Stimulated activated CD4-positive, alpha-beta T cell treated with anti-CD3 and anti-CD28 coated beads, Interleukin-12 subunit alpha, Interleukin-12 subunit beta, amount 100 ng/mL, for 4 hours (primary cell): ENCODE measurements around the gene OTUB2.

ENCODE experiments used
- DNase-seq: peaks from one replicate; pipeline ENCODE4 v3.0.0-alpha.2; 2020

Gene OTUB2

DNA sequence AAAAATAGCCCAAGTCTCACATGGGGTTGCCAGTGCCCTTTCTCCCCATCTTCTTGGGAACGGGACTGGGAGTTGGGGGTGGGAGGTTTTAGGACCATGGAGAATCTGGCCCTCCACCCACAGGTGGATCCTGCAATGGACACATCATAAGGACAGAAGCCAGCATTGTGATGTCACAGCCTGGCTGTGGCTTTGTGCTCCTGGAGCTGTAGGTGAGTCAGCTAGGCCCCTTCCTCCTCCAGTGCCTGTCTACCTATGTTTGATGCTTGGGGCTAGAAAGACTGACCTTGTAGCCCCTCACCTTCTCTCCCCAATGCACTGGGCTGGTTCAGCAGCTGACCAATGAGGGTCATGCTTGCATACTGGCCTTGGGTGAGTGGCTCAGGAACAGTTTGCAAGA, 29.1 kb upstream of the OTUB2 start, which contains the start of gene CCDC197:
Gene CCDC197, plus strand, starts transcription at position 220 of the 400 bp plus-strand sequence. CDS start 831 bp downstream, outside the sequence.
- DNase-seq, result no peak

DNA sequence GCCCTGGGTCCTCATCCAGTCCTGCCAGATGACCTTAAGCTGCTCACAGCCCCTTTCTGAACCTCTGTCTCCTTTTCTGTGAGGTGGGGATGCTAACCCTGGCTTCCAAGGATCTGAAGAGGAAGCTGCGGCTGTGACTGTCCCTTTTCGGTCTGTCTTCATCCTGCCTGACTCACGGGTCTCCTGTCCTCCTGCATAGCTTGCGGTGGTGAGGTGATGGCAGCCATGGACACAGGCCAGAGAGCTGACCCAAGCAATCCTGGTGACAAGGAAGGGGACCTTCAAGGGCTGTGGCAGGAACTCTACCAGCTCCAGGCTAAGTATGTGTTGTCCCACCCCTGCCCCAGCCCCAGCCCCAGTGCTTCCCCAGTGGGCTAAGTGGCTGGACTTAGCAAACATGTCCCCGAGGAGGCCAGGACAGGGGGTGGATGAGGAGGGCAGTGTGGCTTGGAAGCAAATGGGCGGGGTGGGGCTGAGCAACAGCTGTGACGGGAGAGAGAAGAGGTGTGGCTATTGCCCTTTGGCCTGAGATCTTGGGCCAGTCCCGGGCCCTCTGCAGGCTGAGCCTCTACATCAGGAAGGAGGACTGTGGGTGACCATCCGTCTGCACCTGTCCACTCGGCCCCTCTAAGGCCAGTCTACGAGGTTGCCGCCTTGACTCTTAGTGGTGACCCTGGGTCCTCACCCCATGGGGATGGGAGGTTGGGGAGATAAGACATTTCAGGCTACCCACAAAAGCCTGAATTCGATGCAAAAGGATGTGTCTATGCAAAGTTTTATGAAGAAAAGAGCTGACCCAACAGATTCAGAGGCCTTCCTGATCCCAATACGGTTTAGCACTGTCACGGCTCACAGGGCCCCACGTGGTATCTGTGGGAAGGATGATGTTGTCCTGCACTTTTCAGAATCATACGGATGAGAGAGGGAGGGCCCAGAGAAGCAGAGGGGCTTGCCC, 27.9 kb upstream of the OTUB2 start:
- no peak for DNase-seq

DNA sequence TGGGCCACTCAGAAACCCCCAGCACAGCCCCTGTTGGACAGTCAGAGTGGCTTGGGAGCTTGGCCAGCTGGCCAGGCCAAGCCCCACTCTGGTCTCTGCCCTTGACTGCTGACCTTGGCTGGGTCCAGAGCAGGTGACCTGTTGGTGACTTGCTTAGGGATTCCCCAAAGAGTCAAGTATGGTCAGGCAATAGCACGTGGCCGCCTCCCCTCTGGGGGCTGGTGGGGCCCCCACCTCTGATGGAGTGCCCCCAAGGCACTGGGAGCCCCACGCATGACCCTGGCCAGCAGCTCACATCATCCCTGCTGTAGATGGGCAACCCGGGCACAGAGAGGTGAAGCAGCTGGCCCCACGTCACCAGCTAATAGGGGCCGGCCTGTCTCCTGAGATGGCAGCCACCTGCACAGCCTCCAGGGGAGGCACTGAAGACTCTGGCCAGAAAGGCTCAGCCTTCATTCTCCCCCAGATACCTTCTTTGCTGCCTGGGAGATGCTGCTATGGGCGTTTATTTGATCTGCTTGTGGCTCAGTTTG, 27.2 kb upstream of the OTUB2 start:
- DNase-seq, result no peak

GRCh38 chr14:93999573-93999972, 26.6 kb upstream of the OTUB2 start:
- DNase-seq, result no peak

- DNase-seq, result no peak
Observed at GRCh38 chr14:94000267-94000666, 25.9 kb upstream of the OTUB2 start.

GRCh38 chr14:94001016-94001415, 25.1 kb upstream of the OTUB2 start:
- DNase-seq, result no peak

- DNase-seq, result peak; percentile 54
Observed at GRCh38 chr14:94001501-94002396, 24.4 kb upstream of the OTUB2 start.

GRCh38 chr14:94003397-94003796, 22.7 kb upstream of the OTUB2 start:
- DNase-seq, result no peak

GRCh38 chr14:94004015-94004414, 22.1 kb upstream of the OTUB2 start:
- no peak for DNase-seq

GRCh38 chr14:94005324-94006073, 20.6 kb upstream of the OTUB2 start:
- DNase-seq, result no peak

DNA sequence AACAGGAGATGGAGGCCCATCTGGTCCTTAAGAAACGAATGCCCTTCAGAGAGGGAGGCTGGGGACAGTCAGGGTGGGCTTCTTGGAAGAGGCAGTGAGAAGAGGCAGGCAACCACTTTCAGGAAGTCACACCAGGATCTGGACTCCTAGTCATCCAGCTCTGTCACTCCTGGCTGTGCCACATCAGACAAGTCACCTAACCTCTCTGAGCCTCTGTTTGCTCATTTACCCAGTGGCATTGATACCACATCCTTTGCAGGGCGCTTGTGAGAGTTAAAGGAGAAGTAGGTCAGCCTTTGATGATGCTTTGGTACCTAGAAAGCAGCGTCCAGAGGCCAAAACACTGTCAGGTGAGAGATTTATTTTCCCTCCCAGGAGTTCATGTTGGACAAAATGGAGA, 17.9 kb upstream of the OTUB2 start:
- DNase-seq, result no peak

DNA sequence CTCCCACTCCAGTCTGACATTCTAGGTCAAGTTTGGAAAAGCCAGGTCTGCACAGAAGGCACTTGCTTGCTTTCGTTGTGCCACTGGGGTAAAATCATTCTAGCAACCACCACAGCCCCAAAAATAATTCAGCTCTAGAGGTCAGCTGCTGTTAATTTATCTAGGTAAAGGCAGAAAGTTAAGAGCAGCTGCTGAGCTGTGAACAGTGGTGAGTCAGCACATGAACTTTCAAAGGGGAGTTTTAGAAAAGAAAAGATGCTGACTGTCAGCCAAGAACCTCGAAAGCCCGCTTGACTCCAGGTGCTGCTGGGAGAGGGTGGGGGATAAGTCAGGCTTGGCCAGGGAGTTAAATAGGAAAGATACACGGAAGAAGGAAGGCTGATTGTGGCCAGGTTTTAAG, 16.4 kb upstream of the OTUB2 start:
- DNase-seq, result no peak

- no peak for DNase-seq
Observed at GRCh38 chr14:94010625-94011024, 15.5 kb upstream of the OTUB2 start.

- DNase-seq, result no peak
Observed at GRCh38 chr14:94011795-94012194, 14.3 kb upstream of the OTUB2 start.

- DNase-seq, result no peak
Observed at GRCh38 chr14:94014382-94014781, 11.8 kb upstream of the OTUB2 start.

GRCh38 chr14:94015223-94015622, 10.9 kb upstream of the OTUB2 start:
- no peak for DNase-seq

DNA sequence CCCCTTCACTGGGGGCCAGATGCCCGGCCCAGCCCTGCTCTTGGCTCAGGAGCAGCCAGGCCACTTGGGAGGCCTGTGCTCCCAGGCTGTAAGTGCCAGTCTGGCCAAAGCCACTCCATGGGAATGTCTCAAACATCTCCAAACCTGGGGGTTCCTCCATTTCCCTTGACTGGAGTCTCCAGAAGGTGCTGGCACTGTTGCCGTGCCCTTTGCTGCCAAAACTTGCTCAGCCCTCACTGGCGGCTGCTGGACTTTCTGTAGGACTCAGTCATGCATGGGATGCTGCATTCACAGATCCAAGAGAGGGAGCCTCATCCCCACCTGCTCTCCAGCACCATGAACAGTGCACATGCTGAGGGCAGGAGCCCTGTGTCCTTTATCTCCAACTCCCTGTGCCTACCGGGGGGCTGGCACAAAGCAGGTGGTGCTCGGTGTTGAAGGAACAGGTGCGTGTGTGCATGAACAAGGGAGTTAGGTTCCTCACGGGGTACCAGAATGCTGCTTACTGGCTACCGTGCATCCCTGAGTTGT, 9.6 kb upstream of the OTUB2 start:
- DNase-seq, result no peak

GRCh38 chr14:94018308-94018707, 7.8 kb upstream of the OTUB2 start:
- DNase-seq, result no peak

- no peak for DNase-seq
Observed at GRCh38 chr14:94019329-94019728, 6.8 kb upstream of the OTUB2 start.

DNA sequence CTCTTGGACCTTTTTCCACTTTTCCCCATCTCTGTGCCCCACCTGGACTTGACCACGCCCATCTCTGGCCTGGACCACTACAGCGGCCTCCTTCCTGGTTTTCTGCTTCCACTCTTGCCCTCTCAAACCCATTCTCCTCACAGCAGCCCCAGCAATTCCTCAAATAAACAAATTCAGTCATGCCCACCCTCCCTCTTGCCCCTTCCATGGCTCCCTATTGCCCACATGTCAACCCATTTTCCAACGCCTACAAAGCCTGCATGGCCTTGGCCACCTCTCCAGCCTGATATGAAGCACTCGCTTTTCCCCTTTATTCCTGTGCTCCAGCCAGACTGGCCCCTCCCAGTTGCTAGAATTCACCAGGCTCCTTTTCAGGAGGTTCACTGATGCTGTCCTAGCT, 5.9 kb upstream of the OTUB2 start:
- no peak for DNase-seq

DNA sequence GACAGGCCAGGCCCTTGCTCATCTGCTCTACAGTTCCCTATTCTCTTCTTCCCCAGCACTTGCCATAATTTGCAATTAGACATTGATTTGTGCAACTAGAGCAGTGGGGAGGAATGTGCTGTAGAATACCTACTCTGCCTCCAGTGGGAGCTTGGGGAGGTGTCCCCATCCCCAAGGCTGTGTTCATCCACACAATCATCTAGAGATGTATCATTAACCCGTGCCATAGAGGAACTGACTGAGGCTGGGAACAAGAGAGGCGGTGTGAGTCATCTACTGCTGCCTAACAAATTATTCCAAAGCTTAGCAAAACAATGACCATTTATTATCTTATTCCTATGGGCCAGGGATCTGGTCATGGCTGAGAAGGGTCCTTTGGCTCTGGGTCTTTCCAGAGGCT, 5.1 kb upstream of the OTUB2 start:
- DNase-seq, result no peak

DNA sequence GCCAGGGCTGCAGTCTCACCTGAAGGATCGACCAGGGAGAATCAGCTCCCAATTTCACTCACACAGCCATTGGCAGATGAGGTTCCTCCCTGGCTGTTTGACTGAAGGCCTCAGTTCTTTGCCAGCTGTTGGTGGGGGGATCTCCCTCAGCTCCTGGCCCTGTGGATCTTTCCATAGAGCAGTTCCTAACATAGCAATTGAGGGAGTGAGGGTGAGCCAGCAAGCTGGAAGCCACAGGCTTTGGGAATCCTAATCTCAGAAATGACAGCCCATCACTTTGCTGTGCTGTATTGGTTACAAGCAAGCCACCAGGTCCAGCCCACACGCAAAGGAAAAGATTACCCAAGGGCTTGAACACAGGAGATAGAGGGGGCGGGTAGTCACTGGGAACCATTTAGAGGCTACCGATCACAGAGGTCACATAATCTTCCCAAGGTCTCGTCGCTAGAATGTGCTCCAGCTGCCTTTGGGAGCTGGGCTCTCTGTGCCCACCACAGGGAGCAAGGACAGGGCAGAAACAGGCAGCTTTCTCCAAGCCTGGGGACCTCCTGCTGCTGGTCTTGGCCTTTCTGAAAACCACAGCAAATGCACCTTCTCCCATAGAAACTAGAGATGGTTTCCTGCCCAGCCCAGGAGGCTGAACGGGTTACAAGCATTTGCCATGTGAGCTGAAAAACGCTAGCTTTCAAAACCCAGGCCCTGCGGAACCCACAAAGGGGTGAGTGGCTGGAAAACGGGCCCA, 4.6 kb upstream of the OTUB2 start:
- DNase-seq, result no peak
